Neural progenitor cell (in vitro differentiated cells): ENCODE results near the gene RERE. TPM values are rescaled to one million over a fixed set of nuclear protein-coding genes. Genes with fewer than 3 reads are reported as not detected.

Experiments
- DNase-seq: peaks from one replicate; pipeline ENCODE4 v3.0.0-alpha.2; 2016; ENCODE audit warnings: low spot score
- H2AFZ ChIP-seq: fragments of 200-600 bp; sonication (generic); replicated peaks from 2 replicates; pipeline ENCODE4 v1.6.1; 2016; ENCODE audit warnings: antibody characterized with exemption
- H3F3A ChIP-seq: fragments of 200-600 bp; sonication (generic); 2 replicates; pipeline ENCODE4 v1.6.1; 2016; ENCODE audit warnings: antibody characterized with exemption, low read depth
- H3K27ac ChIP-seq: fragments of 200-600 bp; sonication (generic); 2 replicates; pipeline ENCODE4 v1.5.1; 2016; ENCODE audit warnings: mild to moderate bottlenecking
- H3K27me3 ChIP-seq: fragments of 200-600 bp; sonication (generic); 2 replicates; pipeline ENCODE4 v1.6.1; 2016; ENCODE audit warnings: mild to moderate bottlenecking, moderate library complexity
- H3K36me3 ChIP-seq: fragments of 200-600 bp; sonication (generic); 2 replicates; pipeline ENCODE4 v1.5.1; 2016
- H3K4me1 ChIP-seq: fragments of 200-600 bp; sonication (generic); 2 replicates; pipeline ENCODE4 v1.6.1; 2016; ENCODE audit warnings: mixed run types
- H3K4me2 ChIP-seq: fragments of 200-600 bp; sonication (generic); 2 replicates; pipeline ENCODE4 v1.6.1; 2016
- H3K4me3 ChIP-seq: fragments of 200-600 bp; sonication (generic); 2 replicates; pipeline ENCODE4 v1.5.1; 2016
- H3K79me2 ChIP-seq: fragments of 200-600 bp; sonication (generic); 2 replicates; pipeline ENCODE4 v1.6.1; 2016; ENCODE audit warnings: low read depth
- H3K9ac ChIP-seq: fragments of 200-600 bp; sonication (generic); 2 replicates; pipeline ENCODE4 v1.6.1; 2016
- H3K9me3 ChIP-seq: fragments of 200-600 bp; sonication (generic); 2 replicates; pipeline ENCODE4 v1.5.1; 2016; ENCODE audit warnings: low read depth
- H4K20me1 ChIP-seq: fragments of 200-600 bp; sonication (generic); 2 replicates; pipeline ENCODE4 v1.6.1; 2016; ENCODE audit warnings: low read depth
- H3K27ac Mint-ChIP-seq: 3 replicates; pipeline ENCODE4 v1.8.0; 2021; ENCODE audit warnings: mixed read lengths
- H3K27me3 Mint-ChIP-seq: 2 replicates; pipeline ENCODE4 v1.8.0; 2022; ENCODE audit warnings: low read depth, mild to moderate bottlenecking, inconsistent platforms, moderate library complexity, mixed read lengths; ENCODE audit not compliant: insufficient read depth
- H3K36me3 Mint-ChIP-seq: 3 replicates; pipeline ENCODE4 v1.8.0; 2021; ENCODE audit warnings: mixed read lengths
- H3K4me1 Mint-ChIP-seq: 3 replicates; pipeline ENCODE4 v1.8.0; 2021; ENCODE audit warnings: mixed read lengths
- H3K4me3 Mint-ChIP-seq: 3 replicates; pipeline ENCODE4 v1.8.0; 2021; ENCODE audit warnings: mild to moderate bottlenecking, moderate library complexity, mixed read lengths
- H3K9me3 Mint-ChIP-seq: 3 replicates; pipeline ENCODE4 v1.8.0; 2020; ENCODE audit warnings: mixed read lengths
- CTCF ChIP-seq: fragments of 200-600 bp; sonication (generic); IDR thresholded peaks from 2 replicates; pipeline ENCODE4 v1.5.1; 2017; ENCODE audit warnings: antibody characterized with exemption, mild to moderate bottlenecking
- EZH2 ChIP-seq: fragments of 200-600 bp; sonication (generic); IDR thresholded peaks from 2 replicates; pipeline ENCODE4 v1.6.1; 2017; ENCODE audit warnings: antibody characterized with exemption, mild to moderate bottlenecking, moderate library complexity
- EZH2phosphoT487 ChIP-seq: fragments of 200-600 bp; sonication (generic); IDR thresholded peaks from 2 replicates; pipeline ENCODE4 v1.6.1; 2017; ENCODE audit warnings: antibody characterized with exemption
- total RNA-seq: library from RNA; depleted of rRNA; stranded (reverse); fragments of >200 nt; gene quantifications from 2 replicates; pipeline ENCODE4 v1.2.3, GENCODE V29; 2015; ENCODE audit warnings: low replicate concordance

Gene RERE
- total RNA-seq, 1 donor from 2014 or later, result 29.8 TPM

DNA sequence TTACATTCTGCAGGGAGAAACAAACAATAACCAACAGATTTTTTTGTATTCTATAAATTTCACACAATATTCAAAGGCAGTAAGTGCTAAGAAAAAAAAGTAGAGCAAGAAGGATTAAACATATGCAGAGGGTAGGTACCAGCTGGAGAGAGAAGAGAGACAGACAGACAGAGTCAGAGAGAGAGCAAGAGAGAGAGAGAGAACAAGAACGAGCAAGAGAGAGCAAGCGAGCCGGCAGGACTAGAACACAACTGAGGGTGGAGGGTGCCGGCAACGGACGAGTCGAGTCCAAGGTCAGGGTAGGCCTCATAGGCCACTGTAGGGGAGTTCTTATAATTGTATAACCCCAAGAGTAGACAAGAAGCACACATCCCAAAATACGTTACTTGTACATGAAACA lies 97.1 kb downstream of the RERE start:
- H3K27ac Mint-ChIP-seq, result no peak overlapping the region

DNA sequence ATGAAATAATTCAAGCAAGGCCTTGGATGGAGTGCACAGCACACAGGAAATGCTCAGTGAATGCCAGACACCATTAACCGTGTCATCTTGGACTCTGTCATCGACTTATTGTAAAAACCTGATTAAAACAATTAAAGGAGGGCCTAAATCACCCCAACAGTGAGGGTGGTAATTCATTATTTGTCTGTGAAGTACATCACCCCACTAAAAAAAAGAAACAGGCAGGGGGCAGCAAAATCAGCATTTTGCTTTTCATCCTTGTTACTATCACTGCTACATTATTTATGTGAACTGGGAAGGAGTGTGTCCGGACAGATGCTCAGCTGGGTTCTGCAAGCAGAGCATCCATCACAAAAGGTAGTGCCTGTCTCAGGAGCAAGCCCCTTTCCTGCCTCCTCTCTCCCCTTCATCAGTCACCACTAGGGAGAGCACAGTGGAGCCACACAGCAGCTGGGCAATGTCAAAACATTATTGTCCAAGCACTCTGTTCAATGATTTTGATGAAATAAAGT lies 98.5 kb downstream of the RERE start:
- H2AFZ ChIP-seq, result no peak overlapping the region
- no peak overlapping the region for H3K27ac ChIP-seq
- peaks cover 5% of the 10 kb centered on the region for H3K27me3 Mint-ChIP-seq
- peaks cover 14% of the 10 kb centered on the region for H3F3A ChIP-seq
- peaks cover 5% of the 10 kb centered on the region for H3K36me3 Mint-ChIP-seq
- H3K4me1 ChIP-seq, result peaks cover 9% of the 10 kb centered on the region
- peaks cover 43% of the 10 kb centered on the region for H3K4me1 Mint-ChIP-seq
- no peaks in the 10 kb centered on the region for H3K27me3 ChIP-seq
- H3K79me2 ChIP-seq, result peaks cover 100% of the 10 kb centered on the region
- DNase-seq, result no peak
- H3K9me3 Mint-ChIP-seq, result no peaks in the 10 kb centered on the region
- no peaks in the 10 kb centered on the region for H3K9me3 ChIP-seq
- H3K9ac ChIP-seq, result no peak overlapping the region
- H3K27ac Mint-ChIP-seq, result peak overlapping the region; percentile 29
- no peaks in the 10 kb centered on the region for H3K36me3 ChIP-seq
- H4K20me1 ChIP-seq, result peaks cover 67% of the 10 kb centered on the region
- TF ChIP-seq EZH2 (no peak), CTCF (peak; percentile 12)
- no peak overlapping the region for H3K4me3 Mint-ChIP-seq
- H3K4me2 ChIP-seq, result no peak overlapping the region
- no peak overlapping the region for H3K4me3 ChIP-seq

More for the DNA sequence above, 97.1 kb downstream of the RERE start:
- peaks cover 6% of the 10 kb centered on the region for H3K36me3 Mint-ChIP-seq
- H3K4me1 ChIP-seq, result peaks cover 9% of the 10 kb centered on the region
- H3K36me3 ChIP-seq, result no peaks in the 10 kb centered on the region
- H3K27me3 Mint-ChIP-seq, result peaks cover 5% of the 10 kb centered on the region
- no peaks in the 10 kb centered on the region for H3K27me3 ChIP-seq
- no peak for TF ChIP-seq CTCF
- no peak overlapping the region for H3K4me2 ChIP-seq
- H3K4me1 Mint-ChIP-seq, result peaks cover 37% of the 10 kb centered on the region
- peaks cover 100% of the 10 kb centered on the region for H3K79me2 ChIP-seq
- H3K9me3 Mint-ChIP-seq, result no peaks in the 10 kb centered on the region
- peaks cover 70% of the 10 kb centered on the region for H4K20me1 ChIP-seq
- no peak overlapping the region for H2AFZ ChIP-seq
- H3K4me3 Mint-ChIP-seq, result peak overlapping the region; percentile 8
- no peaks in the 10 kb centered on the region for H3K9me3 ChIP-seq
- no peak overlapping the region for H3K27ac ChIP-seq
- no peak overlapping the region for H3K9ac ChIP-seq
- no peak overlapping the region for H3K4me3 ChIP-seq
- no peak for DNase-seq
- peaks cover 14% of the 10 kb centered on the region for H3F3A ChIP-seq

DNA sequence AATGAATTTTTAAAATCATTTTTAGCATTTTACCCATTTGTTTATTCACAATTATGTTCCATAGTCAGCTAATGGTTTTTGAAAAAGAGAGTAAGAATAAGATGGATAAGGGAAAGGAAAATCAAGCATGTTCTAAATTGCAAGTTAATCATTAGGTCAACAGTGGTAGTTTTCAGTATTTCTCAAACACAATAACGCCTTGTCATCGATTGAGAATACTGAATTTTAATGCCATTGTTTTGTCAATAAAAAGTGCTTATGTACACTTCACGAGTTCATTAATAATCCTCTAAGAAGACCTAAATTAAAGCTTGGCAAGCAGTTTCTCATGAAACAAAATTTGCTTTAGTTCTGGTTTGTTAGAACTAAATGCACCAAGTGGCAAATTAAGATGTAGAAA lies 100.3 kb downstream of the RERE start:
- Mint-ChIP-seq H3K4me1 (peaks cover 41% of the 10 kb centered on the region), H3K4me3 (no peak overlapping the region), H3K9me3 (no peaks in the 10 kb centered on the region), H3K36me3 (peaks cover 5% of the 10 kb centered on the region), H3K27me3 (peaks cover 5% of the 10 kb centered on the region), H3K27ac (no peak overlapping the region)
- Histone ChIP-seq H3K27ac (no peak overlapping the region), H3K36me3 (no peaks in the 10 kb centered on the region), H3K79me2 (peaks cover 100% of the 10 kb centered on the region), H3K9me3 (no peaks in the 10 kb centered on the region), H3K9ac (no peak overlapping the region), H3F3A (peaks cover 26% of the 10 kb centered on the region), H3K4me2 (no peak overlapping the region), H4K20me1 (peaks cover 66% of the 10 kb centered on the region), H3K4me1 (peaks cover 20% of the 10 kb centered on the region), H2AFZ (no peak overlapping the region), H3K27me3 (no peaks in the 10 kb centered on the region), H3K4me3 (no peak overlapping the region)
- no peak for DNase-seq
- TF ChIP-seq CTCF (no peak), EZH2phosphoT487 (no peak), EZH2 (no peak)
